ENCODE data around the gene PRR36. TPM values are rescaled to one million over a fixed set of nuclear protein-coding genes. Genes with fewer than 3 reads are reported as not detected.

PRR36 gene
- total RNA-seq, 1 experiment from 2014 or later = 3.3 TPM

GRCh38 chr19:7921967-7922835, 48.0 kb upstream of the PRR36 start:
- Histone ChIP-seq H3K27me3 (replicated peaks; ENCODE audit: insufficient read depth, low read depth, low read length, poor library complexity) (no peaks in the 10 kb centered on the region), H3K27ac (ENCODE audit: low read depth, low read length, poor library complexity, severe bottlenecking) (no peak overlapping the region), H3K36me3 (ENCODE audit: insufficient read depth, low read length, poor library complexity, severe bottlenecking) (peaks cover 15% of the 10 kb centered on the region), H3K4me3 (ENCODE audit: low read depth, low read length, poor library complexity, severe bottlenecking) (no peak overlapping the region), H3K9me3 (ENCODE audit: low read depth, low read length, poor library complexity, severe bottlenecking) (no peaks in the 10 kb centered on the region), H3K4me1 (ENCODE audit: insufficient read depth, low read length, poor library complexity, severe bottlenecking) (peaks cover 47% of the 10 kb centered on the region)
- BruUV-seq (replicated peaks) = TSS peak; percentile 49
- CTCF ChIA-PET = interaction anchor here (2.5 kb wide), 1 partner anchor 22 kb away, joined by 10 read pairs; the partner anchor contains the start of gene TIMM44
- TF ChIP-seq CTCF (conservative IDR thresholded peaks at IDR 0.05; ENCODE audit: low read depth, low read length) = no peak
- no peak for TF ChIP-seq EZH2 (IDR thresholded peaks at IDR 0.05; ENCODE audit: borderline replicate concordance, low read depth, low read length, poor library complexity, severe bottlenecking)
- POLR2A ChIA-PET (ENCODE audit: low non-redundant PET) = no interaction called here
- intact Hi-C loops (cut with micrococcal nuclease; ENCODE audit: unreplicated experiment) = loop anchor here (5.0 kb wide), 1 partner anchor 50 kb away; the partner anchor contains the start of gene PRR36
- DNase-seq (ENCODE audit: low spot score) = no peak

GRCh38 chr19:7921302-7921966, 47.2 kb upstream of the PRR36 start:
- TF ChIP-seq CTCF (conservative IDR thresholded peaks at IDR 0.05; ENCODE audit: low read depth, low read length) (no peak), EZH2 (IDR thresholded peaks at IDR 0.05; ENCODE audit: borderline replicate concordance, low read depth, low read length, poor library complexity, severe bottlenecking) (no peak)
- H3K4me3 ChIP-seq (ENCODE audit: low read depth, low read length, poor library complexity, severe bottlenecking) = peak overlapping the region; percentile 43
- no peak for DNase-seq (ENCODE audit: low spot score)
- H3K27me3 ChIP-seq (replicated peaks; ENCODE audit: insufficient read depth, low read depth, low read length, poor library complexity) = peaks cover 6% of the 10 kb centered on the region
- peaks cover 54% of the 10 kb centered on the region for H3K4me1 ChIP-seq (ENCODE audit: insufficient read depth, low read length, poor library complexity, severe bottlenecking)
- H3K27ac ChIP-seq (ENCODE audit: low read depth, low read length, poor library complexity, severe bottlenecking) = peak overlapping the region; percentile 55
- intact Hi-C loops (cut with micrococcal nuclease; ENCODE audit: unreplicated experiment) = loop anchor here (5.0 kb wide), 1 partner anchor 49 kb away; the partner anchor contains the start of gene PRR36
- POLR2A ChIA-PET (ENCODE audit: low non-redundant PET) = no interaction called here
- CTCF ChIA-PET = interaction anchor here (0.7 to 2.5 kb wide), 5 partner anchors 18 to 353 kb away, joined by 3 to 11 read pairs (median 5); partner anchors contain the start of genes MAP2K7 and TIMM44
- H3K9me3 ChIP-seq (ENCODE audit: low read depth, low read length, poor library complexity, severe bottlenecking) = no peaks in the 10 kb centered on the region
- BruUV-seq (replicated peaks) = no TSS peak
- peaks cover 15% of the 10 kb centered on the region for H3K36me3 ChIP-seq (ENCODE audit: insufficient read depth, low read length, poor library complexity, severe bottlenecking)

GRCh38 chr19:7920519-7921301, 46.5 kb upstream of the PRR36 start:
- no TSS peak for BruUV-seq (replicated peaks)
- peaks cover 57% of the 10 kb centered on the region for H3K4me1 ChIP-seq (ENCODE audit: insufficient read depth, low read length, poor library complexity, severe bottlenecking)

More at GRCh38 chr19:7920519-7921301, 46.5 kb upstream of the PRR36 start:
- DNase-seq (ENCODE audit: low spot score) = peak; percentile 98
- Histone ChIP-seq H3K9me3 (ENCODE audit: low read depth, low read length, poor library complexity, severe bottlenecking) (no peaks in the 10 kb centered on the region), H3K27ac (ENCODE audit: low read depth, low read length, poor library complexity, severe bottlenecking) (peak overlapping the region; percentile 72), H3K36me3 (ENCODE audit: insufficient read depth, low read length, poor library complexity, severe bottlenecking) (peaks cover 15% of the 10 kb centered on the region), H3K27me3 (replicated peaks; ENCODE audit: insufficient read depth, low read depth, low read length, poor library complexity) (peaks cover 12% of the 10 kb centered on the region), H3K4me3 (ENCODE audit: low read depth, low read length, poor library complexity, severe bottlenecking) (peak overlapping the region; percentile 71)
- TF ChIP-seq CTCF (conservative IDR thresholded peaks at IDR 0.05; ENCODE audit: low read depth, low read length) (no peak), EZH2 (IDR thresholded peaks at IDR 0.05; ENCODE audit: borderline replicate concordance, low read depth, low read length, poor library complexity, severe bottlenecking) (no peak)
- intact Hi-C loops (cut with micrococcal nuclease; ENCODE audit: unreplicated experiment) = loop anchor here (5.0 kb wide), 1 partner anchor 48 kb away; the partner anchor contains the start of gene PRR36
- ChIA-PET POLR2A (ENCODE audit: low non-redundant PET) (interaction anchor here (0.5 to 0.8 kb wide), 7 partner anchors 23 to 1898 kb away, joined by 4 to 11 read pairs (median 8); partner anchors contain the start of genes FBXL12 and TIMM44), CTCF (interaction anchor here (0.6 to 2.5 kb wide), 10 partner anchors 8 to 659 kb away, joined by 3 to 12 read pairs (median 4); partner anchors contain the start of genes MAP2K7 and TIMM44)

All from A673 (cell line).